Caco-2 (cell line): Measurements from ENCODE around the gene PMEPA1. TPM values are rescaled to one million over a fixed set of nuclear protein-coding genes. Genes with fewer than 3 reads are reported as not detected.

Source experiments
- BruUV-seq: library from RNA; stranded (reverse); fragments of 400-500 nt; replicated peaks from 2 replicates; lab custom pipeline; 2021; lab: Mats Ljungman, UMichigan
- CTCF ChIA-PET: fragments of 300-600 bp; sonication (Branson Sonifier 250); formaldehyde crosslinking; loops from one replicate; lab custom pipeline; 2022; ENCODE audit warnings: antibody characterized with exemption; lab: Charles Lee
- POLR2A ChIA-PET: fragments of 300-600 bp; sonication (Branson Sonifier 250); formaldehyde crosslinking; loops from one replicate; lab custom pipeline; 2022; ENCODE audit warnings: antibody characterized with exemption; lab: Charles Lee
- DNase-seq, 2 experiments: peaks; one replicate each; pipeline versions ENCODE4 v3.0.0 to v3.0.0-alpha.2; 2020 to 2022
- H3K27me3 ChIP-seq: replicated peaks from 2 replicates; pipeline ENCODE4 v1.6.0; 2011; ENCODE audit warnings: low read length; ENCODE audit not compliant: control insufficient read depth, insufficient read depth
- H3K36me3 ChIP-seq: 2 replicates; pipeline ENCODE4 v1.5.1; 2011; ENCODE audit warnings: low read length; ENCODE audit not compliant: control insufficient read depth, insufficient read depth
- H3K4me1 ChIP-seq: fragments of 250-450 bp; sonication (Bioruptor Pico); 2 replicates; pipeline ENCODE4 v1.5.1; 2020; ENCODE audit warnings: mild to moderate bottlenecking
- H3K4me3 ChIP-seq: 2 replicates; pipeline ENCODE4 v1.5.1; 2011; ENCODE audit warnings: low read depth, mild to moderate bottlenecking, control low read depth, low read length
- H3K9me3 ChIP-seq: fragments of 250-450 bp; sonication (Bioruptor Pico); 2 replicates; pipeline ENCODE4 v1.5.1; 2020; ENCODE audit warnings: mild to moderate bottlenecking, moderate library complexity
- H3K27ac Mint-ChIP-seq: one replicate; pipeline ENCODE4 v1.8.0; 2022; ENCODE audit warnings: mixed read lengths; ENCODE audit not compliant: unreplicated experiment
- H3K27me3 Mint-ChIP-seq: one replicate; pipeline ENCODE4 v1.8.0; 2022; ENCODE audit warnings: mixed read lengths; ENCODE audit not compliant: insufficient read depth, unreplicated experiment
- H3K36me3 Mint-ChIP-seq: one replicate; pipeline ENCODE4 v1.8.0; 2022; ENCODE audit warnings: mild to moderate bottlenecking, mixed read lengths; ENCODE audit not compliant: insufficient read depth, unreplicated experiment
- H3K4me1 Mint-ChIP-seq: one replicate; pipeline ENCODE4 v1.8.0; 2022; ENCODE audit warnings: low read depth, mixed read lengths; ENCODE audit not compliant: unreplicated experiment
- H3K4me3 Mint-ChIP-seq: one replicate; pipeline ENCODE4 v1.8.0; 2022; ENCODE audit warnings: mild to moderate bottlenecking, moderate library complexity, mixed read lengths; ENCODE audit not compliant: unreplicated experiment
- H3K9me3 Mint-ChIP-seq: one replicate; pipeline ENCODE4 v1.8.0; 2022; ENCODE audit warnings: mixed read lengths; ENCODE audit not compliant: unreplicated experiment
- intact Hi-C: fragments of 100-400 bp; cut with micrococcal nuclease; formaldehyde crosslinking; loops from one replicate; pipeline ENCODE4 v1.10.0; 2022; ENCODE audit not compliant: unreplicated experiment
- total RNA-seq: library from RNA; stranded (reverse); gene quantifications from 2 replicates; pipeline ENCODE4 v1.2.3, GENCODE V29; 2022
- TF ChIP-seq, protein P1 (sequence below), 2 experiments: fragments of 200-600 bp in 1 of 2; IDR thresholded peaks; 1 replicate in 1 of 2; 2 replicates in 1 of 2; pipeline versions ENCODE4 v1.5.1 to v1.8.0; 2011 to 2022; ENCODE audit warnings: antibody characterized with exemption in 1 of 2, control low read depth in 1 of 2, inconsistent platforms in 1 of 2, low read depth in 1 of 2, low read length in 1 of 2, mild to moderate bottlenecking in 1 of 2, moderate library complexity in 1 of 2; ENCODE audit not compliant: insufficient read depth in 1 of 2, severe bottlenecking in 1 of 2, unreplicated experiment in 1 of 2

Gene PMEPA1
- total RNA-seq, 1 experiment from 2014 or later, result 3.3 TPM

DNA sequence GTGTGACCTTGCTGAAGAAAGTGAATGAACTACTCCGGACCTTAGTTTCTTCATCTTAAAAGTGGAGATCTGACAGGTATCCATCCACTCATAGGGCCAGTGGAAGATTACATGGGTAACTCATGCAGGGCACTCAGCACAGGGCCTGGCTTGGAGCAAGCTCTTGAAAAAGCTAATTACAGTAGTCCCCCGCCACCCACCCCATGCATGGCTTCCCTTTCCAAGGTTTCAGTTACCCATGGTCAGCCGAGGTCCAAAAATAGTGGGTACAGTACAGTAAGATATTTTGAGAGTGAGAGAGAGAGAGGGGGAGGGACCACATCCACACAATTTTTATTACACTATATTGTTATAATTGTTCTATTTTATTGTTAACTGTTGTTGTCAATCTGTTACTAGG is 7.1 kb upstream of the PMEPA1 start:
- H3K9me3 ChIP-seq, result no peaks in the 10 kb centered on the region
- no peak overlapping the region for H3K27ac Mint-ChIP-seq
- ChIA-PET POLR2A (no interaction called here), CTCF (no interaction called here)
- H3K27me3 ChIP-seq, result no peaks in the 10 kb centered on the region
- no peaks in the 10 kb centered on the region for H3K36me3 ChIP-seq
- H3K4me3 ChIP-seq, result no peak overlapping the region
- peaks cover 6% of the 10 kb centered on the region for H3K36me3 Mint-ChIP-seq
- no peaks in the 10 kb centered on the region for H3K4me1 Mint-ChIP-seq
- no peak for DNase-seq
- H3K4me1 ChIP-seq, result peaks cover 8% of the 10 kb centered on the region
- H3K4me3 Mint-ChIP-seq, result no peak overlapping the region
- TF ChIP-seq, protein P1, sequence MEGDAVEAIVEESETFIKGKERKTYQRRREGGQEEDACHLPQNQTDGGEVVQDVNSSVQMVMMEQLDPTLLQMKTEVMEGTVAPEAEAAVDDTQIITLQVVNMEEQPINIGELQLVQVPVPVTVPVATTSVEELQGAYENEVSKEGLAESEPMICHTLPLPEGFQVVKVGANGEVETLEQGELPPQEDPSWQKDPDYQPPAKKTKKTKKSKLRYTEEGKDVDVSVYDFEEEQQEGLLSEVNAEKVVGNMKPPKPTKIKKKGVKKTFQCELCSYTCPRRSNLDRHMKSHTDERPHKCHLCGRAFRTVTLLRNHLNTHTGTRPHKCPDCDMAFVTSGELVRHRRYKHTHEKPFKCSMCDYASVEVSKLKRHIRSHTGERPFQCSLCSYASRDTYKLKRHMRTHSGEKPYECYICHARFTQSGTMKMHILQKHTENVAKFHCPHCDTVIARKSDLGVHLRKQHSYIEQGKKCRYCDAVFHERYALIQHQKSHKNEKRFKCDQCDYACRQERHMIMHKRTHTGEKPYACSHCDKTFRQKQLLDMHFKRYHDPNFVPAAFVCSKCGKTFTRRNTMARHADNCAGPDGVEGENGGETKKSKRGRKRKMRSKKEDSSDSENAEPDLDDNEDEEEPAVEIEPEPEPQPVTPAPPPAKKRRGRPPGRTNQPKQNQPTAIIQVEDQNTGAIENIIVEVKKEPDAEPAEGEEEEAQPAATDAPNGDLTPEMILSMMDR (IDR thresholded peaks at IDR 0.05; ENCODE audit: insufficient read depth in 1 of 2, low read depth in 1 of 2, low read length in 1 of 2, severe bottlenecking in 1 of 2, unreplicated experiment in 1 of 2), result no peak
- peaks cover 12% of the 10 kb centered on the region for H3K27me3 Mint-ChIP-seq
- BruUV-seq, result no TSS peak
- no peaks in the 10 kb centered on the region for H3K9me3 Mint-ChIP-seq
- intact Hi-C loops, result loop anchor here (5.0 kb wide), 1 partner anchor 95 kb away; no protein-coding TSS in a partner anchor

DNA sequence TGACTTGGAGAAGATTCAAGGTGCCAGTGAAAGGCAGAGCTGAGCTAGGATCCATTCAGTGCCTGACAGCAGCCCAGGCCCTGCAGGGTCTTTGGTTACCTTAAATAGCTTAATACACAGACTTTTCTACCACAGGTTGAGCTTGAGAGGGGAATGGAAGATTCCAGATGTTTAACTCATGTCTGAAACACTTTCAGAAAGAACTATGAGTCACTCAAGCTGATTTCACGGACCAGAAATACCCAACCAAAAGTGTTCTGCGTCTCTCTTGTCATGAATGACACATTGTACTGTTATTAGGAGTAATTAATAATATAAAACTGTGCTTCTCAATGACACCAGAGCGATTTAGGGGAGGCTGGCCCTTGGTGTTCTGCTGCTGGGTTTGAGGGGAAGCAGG is 6.4 kb upstream of the PMEPA1 start:
- no TSS peak for BruUV-seq

DNA sequence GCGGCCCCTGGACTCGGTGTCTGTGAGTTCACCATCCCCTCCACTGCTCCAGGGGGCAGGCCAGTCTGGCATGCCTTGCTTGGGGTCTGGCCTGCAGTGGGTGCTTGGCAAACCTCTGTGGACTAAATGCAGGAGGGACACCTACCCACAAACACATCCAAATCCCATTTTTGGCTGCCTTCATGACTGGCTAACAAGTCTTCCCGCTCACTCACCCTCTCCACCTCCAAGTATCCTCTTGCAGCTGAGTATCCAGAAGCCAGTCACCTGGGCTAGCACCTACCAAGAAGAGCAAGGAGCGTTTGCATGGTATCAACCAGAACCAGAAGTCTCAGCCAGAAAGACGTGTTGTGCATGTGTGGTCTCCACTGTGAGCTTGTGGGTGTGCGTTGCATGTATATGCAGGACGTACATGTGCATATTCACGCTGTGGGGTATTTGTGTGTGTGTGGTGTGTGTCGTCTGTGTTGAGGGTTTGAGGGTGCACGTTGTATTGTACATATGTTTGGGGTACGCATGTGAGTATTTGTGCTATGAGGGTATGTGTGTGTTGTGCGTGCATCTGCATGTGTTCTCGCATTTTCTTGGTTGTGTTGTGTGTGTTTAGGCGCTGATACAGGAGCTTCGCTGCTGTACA is 5.6 kb upstream of the PMEPA1 start:
- POLR2A ChIA-PET, result no interaction called here
- no peaks in the 10 kb centered on the region for H3K9me3 Mint-ChIP-seq
- H3K4me1 Mint-ChIP-seq, result no peaks in the 10 kb centered on the region
- CTCF ChIA-PET, result no interaction called here
- Histone ChIP-seq H3K4me3 (no peak overlapping the region), H3K4me1 (peaks cover 8% of the 10 kb centered on the region), H3K27me3 (peaks cover 2% of the 10 kb centered on the region), H3K36me3 (no peaks in the 10 kb centered on the region), H3K9me3 (no peaks in the 10 kb centered on the region)
- intact Hi-C loops, result loop anchor here (5.0 kb wide), 1 partner anchor 97 kb away; no protein-coding TSS in a partner anchor
- no peak overlapping the region for H3K4me3 Mint-ChIP-seq
- H3K27me3 Mint-ChIP-seq, result peaks cover 15% of the 10 kb centered on the region
- BruUV-seq, result no TSS peak
- no peak for DNase-seq
- TF ChIP-seq, protein P1 (IDR thresholded peaks at IDR 0.05; ENCODE audit: insufficient read depth in 1 of 2, low read depth in 1 of 2, low read length in 1 of 2, severe bottlenecking in 1 of 2, unreplicated experiment in 1 of 2), result no peak
- no peak overlapping the region for H3K27ac Mint-ChIP-seq
- peaks cover 6% of the 10 kb centered on the region for H3K36me3 Mint-ChIP-seq

More for the DNA sequence above, 6.4 kb upstream of the PMEPA1 start:
- Mint-ChIP-seq H3K4me1 (no peaks in the 10 kb centered on the region), H3K9me3 (no peaks in the 10 kb centered on the region), H3K27me3 (peaks cover 12% of the 10 kb centered on the region), H3K36me3 (peaks cover 6% of the 10 kb centered on the region), H3K27ac (no peak overlapping the region), H3K4me3 (no peak overlapping the region)
- no peaks in the 10 kb centered on the region for H3K9me3 ChIP-seq
- DNase-seq, result no peak
- intact Hi-C loops, result loop anchor here (5.0 kb wide), 1 partner anchor 96 kb away; no protein-coding TSS in a partner anchor
- TF ChIP-seq, protein P1 (IDR thresholded peaks at IDR 0.05; ENCODE audit: insufficient read depth in 1 of 2, low read depth in 1 of 2, low read length in 1 of 2, severe bottlenecking in 1 of 2, unreplicated experiment in 1 of 2), result no peak
- peaks cover 1% of the 10 kb centered on the region for H3K27me3 ChIP-seq
- CTCF ChIA-PET, result no interaction called here
- no peak overlapping the region for H3K4me3 ChIP-seq
- POLR2A ChIA-PET, result interaction anchor here (0.5 kb wide), 1 partner anchor 51 kb away, joined by 3 read pairs; no protein-coding TSS in a partner anchor
- no peaks in the 10 kb centered on the region for H3K36me3 ChIP-seq
- H3K4me1 ChIP-seq, result peaks cover 8% of the 10 kb centered on the region
